ENCODE data around the gene MAP2K3.

The MAP2K3 gene

DNA sequence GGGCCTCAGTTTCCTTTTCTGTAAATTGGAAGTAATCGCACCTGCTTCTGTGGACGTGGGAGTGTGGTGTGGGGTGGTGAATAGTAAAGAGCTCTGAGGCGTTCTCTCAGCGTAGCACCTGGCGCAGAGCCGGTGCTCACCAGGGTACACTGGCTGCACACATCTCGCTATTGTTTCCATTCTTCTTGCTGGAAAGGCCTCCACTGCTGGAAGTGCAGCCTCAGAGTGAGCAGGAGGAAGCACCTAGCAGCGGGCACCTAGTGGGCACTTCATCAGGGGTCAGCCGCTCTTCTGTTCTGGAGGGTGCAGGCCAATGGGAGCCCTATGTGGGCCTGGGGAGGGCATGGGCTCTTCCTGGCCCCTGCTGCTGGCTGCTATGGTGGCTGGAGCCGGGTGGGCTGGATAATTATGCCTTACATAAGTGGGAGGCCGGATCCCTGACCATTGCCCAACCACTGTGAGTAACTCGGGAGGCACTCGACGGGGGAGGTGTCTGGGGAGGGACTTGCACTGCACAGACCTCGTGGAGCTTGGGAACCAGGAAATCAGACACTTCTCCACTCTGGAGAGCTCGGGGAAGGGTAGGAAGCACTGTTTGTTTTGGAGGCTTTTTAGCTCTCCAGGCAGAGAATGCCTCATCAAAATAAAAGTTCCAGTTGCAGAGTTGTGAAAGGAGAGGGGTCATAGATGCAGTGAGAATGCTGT lies 1.7 kb downstream of the MAP2K3 start (continued):
- TF ChIP-seq ZBTB1 (tag by site-specific recombination; IDR thresholded peaks at IDR 0.05), result no peak
- no peak for TF ChIP-seq ZNF175 (tag by site-specific recombination; IDR thresholded peaks at IDR 0.05)
- no peak for TF ChIP-seq ZNF223 (tag by site-specific recombination; IDR thresholded peaks at IDR 0.05)
- no peak for TF ChIP-seq KLF7 (tag by site-specific recombination; IDR thresholded peaks at IDR 0.05; ENCODE audit: borderline replicate concordance)
- TF ChIP-seq YY1 (tag by site-specific recombination; IDR thresholded peaks at IDR 0.05), result no peak
- no peak for TF ChIP-seq ZNF19 (tag by site-specific recombination; IDR thresholded peaks at IDR 0.05; ENCODE audit: low read depth)
- TF ChIP-seq OSR2 (tag by site-specific recombination; IDR thresholded peaks at IDR 0.05), result no peak; the same call in 1 of the 2 replicates
- TF ChIP-seq ZNF10 (tag by site-specific recombination; IDR thresholded peaks at IDR 0.05), result no peak
- peak; percentile 67 for TF ChIP-seq ZFHX2 (tag by site-specific recombination; conservative IDR thresholded peaks at IDR 0.05)
- TF ChIP-seq ZNF266 (tag by site-specific recombination; IDR thresholded peaks at IDR 0.05; ENCODE audit: low read depth), result no peak
- TF ChIP-seq ZNF776 (tag by site-specific recombination; IDR thresholded peaks at IDR 0.05; ENCODE audit: borderline replicate concordance), result no peak
- TF ChIP-seq ZNF629 (tag by site-specific recombination; IDR thresholded peaks at IDR 0.05), result no peak
- peak; percentile 100 for TF ChIP-seq ZIC2 (tag by site-specific recombination; IDR thresholded peaks at IDR 0.05)
- TF ChIP-seq ZNF324 (tag by site-specific recombination; IDR thresholded peaks at IDR 0.05), result 0 out of 2 replicates have a peak, but pooled peaks have one; percentile 40
- no peak for TF ChIP-seq ZNF114 (tag by site-specific recombination; IDR thresholded peaks at IDR 0.05)
- TF ChIP-seq ZBTB7A (tag by site-specific recombination; IDR thresholded peaks at IDR 0.05; ENCODE audit: low read depth), result no peak
- TF ChIP-seq SP7 (tag by site-specific recombination; IDR thresholded peaks at IDR 0.05), result peak; percentile 85
- no peak for TF ChIP-seq ZNF23 (tag by site-specific recombination; IDR thresholded peaks at IDR 0.05; ENCODE audit: borderline replicate concordance)
- TF ChIP-seq TCF7L2 (IDR thresholded peaks at IDR 0.05; ENCODE audit: borderline replicate concordance, low read depth, low read length), result no peak
- TF ChIP-seq ZNF148 (tag by site-specific recombination; IDR thresholded peaks at IDR 0.05; ENCODE audit: borderline replicate concordance), result no peak
- TF ChIP-seq ZFP3 (tag by site-specific recombination; IDR thresholded peaks at IDR 0.05; ENCODE audit: low read depth), result no peak
- no peak for TF ChIP-seq BCL11B (tag by site-specific recombination; IDR thresholded peaks at IDR 0.05; ENCODE audit: low read depth)
- no peak for TF ChIP-seq PBX3 (CRISPR knock-in tag; IDR thresholded peaks at IDR 0.05)
- TF ChIP-seq AEBP2 (tag by site-specific recombination; IDR thresholded peaks at IDR 0.05; ENCODE audit: borderline replicate concordance), result no peak
- 0 out of 2 replicates have a peak, but pooled peaks have one; percentile 39 for TF ChIP-seq MZF1 (tag by site-specific recombination; IDR thresholded peaks at IDR 0.05; ENCODE audit: borderline replicate concordance)
- TF ChIP-seq ZNF701 (tag by site-specific recombination; IDR thresholded peaks at IDR 0.05), result no peak
- no peak for TF ChIP-seq ZBTB44 (tag by site-specific recombination; IDR thresholded peaks at IDR 0.05)
- no peak for TF ChIP-seq ZNF560 (tag by site-specific recombination; IDR thresholded peaks at IDR 0.05; ENCODE audit: borderline replicate concordance)
- no peak for TF ChIP-seq ZNF549 (tag by site-specific recombination; IDR thresholded peaks at IDR 0.05)
- TF ChIP-seq ZNF350 (tag by site-specific recombination; IDR thresholded peaks at IDR 0.05), result no peak
- TF ChIP-seq KLF9 (tag by site-specific recombination; IDR thresholded peaks at IDR 0.05; ENCODE audit: low read depth), result no peak
- TF ChIP-seq ZNF677 (tag by site-specific recombination; IDR thresholded peaks at IDR 0.05), result no peak
- TF ChIP-seq ZNF354C (tag by site-specific recombination; IDR thresholded peaks at IDR 0.05; ENCODE audit: borderline replicate concordance, low read depth), result no peak
- no peak for TF ChIP-seq ZNF544 (tag by site-specific recombination; IDR thresholded peaks at IDR 0.05)

Measured in HEK293 (cell line).